Measurements from ENCODE around the gene SDF2L1. TPM values are rescaled to one million over a fixed set of nuclear protein-coding genes. Genes with fewer than 3 reads are reported as not detected.

The SDF2L1 gene
- total and polyA plus RNA-seq, 9 of the 15 experiments (the other 6 are each of a cell fraction or from before 2014, with no cell fraction given), result 15.1 to 989 (median 124) TPM

DNA sequence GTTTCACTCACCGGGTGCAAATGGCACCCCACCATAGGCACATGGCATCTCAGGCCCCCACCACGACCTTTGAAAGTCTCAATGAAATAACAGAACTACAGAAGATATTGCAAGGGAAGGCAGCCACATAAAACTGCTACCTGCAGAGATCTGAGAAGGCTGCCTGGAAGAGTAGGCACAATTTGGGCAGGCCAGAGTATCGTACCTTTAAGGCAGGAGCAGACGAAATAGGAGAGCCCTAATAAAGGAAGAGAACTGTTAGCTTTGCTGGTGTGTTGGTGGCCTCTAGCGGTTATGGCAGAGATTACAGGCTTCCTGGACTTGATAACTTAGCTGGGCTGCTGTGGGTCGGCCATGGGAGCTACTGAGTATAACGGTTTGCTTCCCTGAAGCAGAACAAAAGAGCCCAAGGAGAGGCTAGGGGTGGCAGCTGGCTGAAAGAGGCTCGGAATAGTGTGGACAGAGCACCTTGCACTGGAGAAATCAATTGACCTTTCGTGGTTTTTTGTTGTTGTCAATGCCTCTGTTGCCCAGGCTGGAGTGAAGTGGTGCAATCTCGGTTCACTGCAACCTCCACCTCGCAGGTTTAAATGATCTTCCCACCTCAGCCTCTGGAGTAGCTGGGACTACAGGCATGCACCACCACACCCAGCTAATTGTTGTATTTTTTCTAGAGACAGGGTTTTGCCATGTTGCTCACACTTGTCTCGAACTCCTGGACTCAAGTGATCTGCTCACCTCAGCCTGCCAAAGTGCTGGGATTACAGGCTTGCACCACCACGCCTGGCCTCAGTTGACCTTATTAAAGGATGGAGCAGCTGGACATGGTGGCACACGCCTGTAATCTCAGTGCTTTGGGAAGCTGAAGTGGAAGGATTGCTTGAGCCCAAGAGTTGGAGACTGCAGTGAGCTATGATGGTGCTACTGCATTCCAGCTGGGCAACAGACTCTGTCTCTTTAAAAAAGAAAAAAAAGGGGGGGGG lies 4.8 kb downstream of the SDF2L1 start (continued):
- TF ChIP-seq ETV6 (IDR thresholded peaks at IDR 0.05; ENCODE audit: borderline replicate concordance in 1 of 2, low read depth in 2 of 2, low read length in 1 of 2) (peak in 1 of 2 experiments; percentile 48; a peak in 1 of 4 replicates), ETV6 (CRISPR knock-in tag; IDR thresholded peaks at IDR 0.05; ENCODE audit: borderline replicate concordance) (no peak), KDM2B (CRISPR knock-in tag; IDR thresholded peaks at IDR 0.05) (no peak), ZZZ3 (IDR thresholded peaks at IDR 0.05) (no peak), GTF2B (IDR thresholded peaks at IDR 0.05; ENCODE audit: extremely low read depth, insufficient read length) (no peak), DACH1 (IDR thresholded peaks at IDR 0.05; ENCODE audit: partially characterized antibody) (no peak), ZNF23 (CRISPR knock-in tag; IDR thresholded peaks at IDR 0.05) (no peak), RNF2 (IDR thresholded peaks at IDR 0.05) (no peak), RBM15 (IDR thresholded peaks at IDR 0.05; ENCODE audit: insufficient read depth, low read length) (no peak), ZNF217 (CRISPR knock-in tag; IDR thresholded peaks at IDR 0.05) (no peak), RREB1 (CRISPR knock-in tag; IDR thresholded peaks at IDR 0.05) (no peak), ARID3B (CRISPR knock-in tag; IDR thresholded peaks at IDR 0.05; ENCODE audit: borderline replicate concordance) (no peak), JUN (IDR thresholded peaks at IDR 0.05; ENCODE audit: borderline replicate concordance, low read depth, low read length) (peak; percentile 69), JUN (CRISPR knock-in tag; IDR thresholded peaks at IDR 0.05; ENCODE audit: borderline replicate concordance) (no peak), SIN3A (IDR thresholded peaks at IDR 0.05; ENCODE audit: borderline replicate concordance in 2 of 2, control insufficient read depth in 1 of 2, low read depth in 2 of 2, low read length in 2 of 2) (peak in 1 of 2 experiments; percentile 38; a peak in 1 of 4 replicates), ZNF165 (CRISPR knock-in tag; IDR thresholded peaks at IDR 0.05; ENCODE audit: borderline replicate concordance) (no peak)
- TF ChIP-seq, protein P1, sequence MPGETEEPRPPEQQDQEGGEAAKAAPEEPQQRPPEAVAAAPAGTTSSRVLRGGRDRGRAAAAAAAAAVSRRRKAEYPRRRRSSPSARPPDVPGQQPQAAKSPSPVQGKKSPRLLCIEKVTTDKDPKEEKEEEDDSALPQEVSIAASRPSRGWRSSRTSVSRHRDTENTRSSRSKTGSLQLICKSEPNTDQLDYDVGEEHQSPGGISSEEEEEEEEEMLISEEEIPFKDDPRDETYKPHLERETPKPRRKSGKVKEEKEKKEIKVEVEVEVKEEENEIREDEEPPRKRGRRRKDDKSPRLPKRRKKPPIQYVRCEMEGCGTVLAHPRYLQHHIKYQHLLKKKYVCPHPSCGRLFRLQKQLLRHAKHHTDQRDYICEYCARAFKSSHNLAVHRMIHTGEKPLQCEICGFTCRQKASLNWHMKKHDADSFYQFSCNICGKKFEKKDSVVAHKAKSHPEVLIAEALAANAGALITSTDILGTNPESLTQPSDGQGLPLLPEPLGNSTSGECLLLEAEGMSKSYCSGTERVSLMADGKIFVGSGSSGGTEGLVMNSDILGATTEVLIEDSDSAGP (CRISPR knock-in tag; IDR thresholded peaks at IDR 0.05), result no peak
